Breast epithelium (tissue), 3 donors: Measurements from ENCODE around the gene PRPF31.

ENCODE experiments used
- CTCF ChIP-seq, 3 donors: fragments of 450-650 bp; IDR thresholded peaks; one replicate each; pipeline ENCODE4 v1.5.1; 2016 to 2017; ENCODE audit warnings: antibody characterized with exemption in 3 of 3, mild to moderate bottlenecking in 3 of 3, moderate library complexity in 3 of 3
- POLR2AphosphoS5 ChIP-seq, 3 donors: sonication (generic); formaldehyde crosslinking; IDR thresholded peaks; one replicate each; pipeline ENCODE4 v1.6.1; 2017; ENCODE audit warnings: antibody characterized with exemption in 3 of 3

GRCh38 chr19:54148158-54148557, 32.6 kb downstream of the PRPF31 start:
- TF ChIP-seq CTCF (IDR thresholded peaks at IDR 0.05) (no peak), POLR2AphosphoS5 (IDR thresholded peaks at IDR 0.05) (no peak)
